Measurements from ENCODE around the gene IGSF21.

DNA sequence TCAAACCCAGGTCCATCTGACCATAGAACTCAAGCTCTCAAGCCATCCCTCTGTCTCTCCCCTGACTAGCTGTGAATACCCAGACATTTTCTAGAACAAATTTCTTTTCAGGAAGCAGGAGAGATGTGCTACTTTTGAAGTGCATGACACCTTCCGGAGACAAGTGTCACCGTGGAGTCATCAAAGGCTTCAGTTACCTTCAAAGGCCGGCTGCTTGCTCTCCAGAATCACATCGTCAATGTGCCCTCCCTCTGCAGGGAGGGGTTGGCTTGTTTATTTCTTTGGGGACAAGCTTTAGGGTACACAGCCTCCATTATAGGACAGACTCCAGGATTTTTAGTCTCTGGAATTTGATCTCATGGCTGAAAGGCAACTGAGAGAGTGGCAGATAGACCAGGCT is 37.7 kb upstream of the IGSF21 start:
- TF ChIP-seq FOXJ3 (CRISPR knock-in tag; IDR thresholded peaks at IDR 0.05; ENCODE audit: borderline replicate concordance) (no peak), FOXK1 (CRISPR knock-in tag; IDR thresholded peaks at IDR 0.05) (no peak), CTCF (IDR thresholded peaks at IDR 0.05) (no peak), ZNF317 (CRISPR knock-in tag; IDR thresholded peaks at IDR 0.05; ENCODE audit: borderline replicate concordance, low read depth) (no peak), ZNF423 (CRISPR knock-in tag; IDR thresholded peaks at IDR 0.05) (no peak), MAX (CRISPR knock-in tag; IDR thresholded peaks at IDR 0.05) (no peak), NFE2L1 (CRISPR knock-in tag; IDR thresholded peaks at IDR 0.05) (no peak), CBFB (CRISPR knock-in tag; IDR thresholded peaks at IDR 0.05; ENCODE audit: low read depth) (no peak), ZSCAN18 (CRISPR knock-in tag; IDR thresholded peaks at IDR 0.05) (no peak)
- TF ChIP-seq, protein P1, sequence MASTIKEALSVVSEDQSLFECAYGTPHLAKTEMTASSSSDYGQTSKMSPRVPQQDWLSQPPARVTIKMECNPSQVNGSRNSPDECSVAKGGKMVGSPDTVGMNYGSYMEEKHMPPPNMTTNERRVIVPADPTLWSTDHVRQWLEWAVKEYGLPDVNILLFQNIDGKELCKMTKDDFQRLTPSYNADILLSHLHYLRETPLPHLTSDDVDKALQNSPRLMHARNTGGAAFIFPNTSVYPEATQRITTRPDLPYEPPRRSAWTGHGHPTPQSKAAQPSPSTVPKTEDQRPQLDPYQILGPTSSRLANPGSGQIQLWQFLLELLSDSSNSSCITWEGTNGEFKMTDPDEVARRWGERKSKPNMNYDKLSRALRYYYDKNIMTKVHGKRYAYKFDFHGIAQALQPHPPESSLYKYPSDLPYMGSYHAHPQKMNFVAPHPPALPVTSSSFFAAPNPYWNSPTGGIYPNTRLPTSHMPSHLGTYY (CRISPR knock-in tag; IDR thresholded peaks at IDR 0.05) = no peak
- TF ChIP-seq, protein P2, sequence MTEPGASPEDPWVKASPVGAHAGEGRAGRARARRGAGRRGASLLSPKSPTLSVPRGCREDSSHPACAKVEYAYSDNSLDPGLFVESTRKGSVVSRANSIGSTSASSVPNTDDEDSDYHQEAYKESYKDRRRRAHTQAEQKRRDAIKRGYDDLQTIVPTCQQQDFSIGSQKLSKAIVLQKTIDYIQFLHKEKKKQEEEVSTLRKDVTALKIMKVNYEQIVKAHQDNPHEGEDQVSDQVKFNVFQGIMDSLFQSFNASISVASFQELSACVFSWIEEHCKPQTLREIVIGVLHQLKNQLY (CRISPR knock-in tag; IDR thresholded peaks at IDR 0.05) = no peak

Data from WTC11 (cell line).